Measurements from ENCODE around the gene ZFTA.

DNA sequence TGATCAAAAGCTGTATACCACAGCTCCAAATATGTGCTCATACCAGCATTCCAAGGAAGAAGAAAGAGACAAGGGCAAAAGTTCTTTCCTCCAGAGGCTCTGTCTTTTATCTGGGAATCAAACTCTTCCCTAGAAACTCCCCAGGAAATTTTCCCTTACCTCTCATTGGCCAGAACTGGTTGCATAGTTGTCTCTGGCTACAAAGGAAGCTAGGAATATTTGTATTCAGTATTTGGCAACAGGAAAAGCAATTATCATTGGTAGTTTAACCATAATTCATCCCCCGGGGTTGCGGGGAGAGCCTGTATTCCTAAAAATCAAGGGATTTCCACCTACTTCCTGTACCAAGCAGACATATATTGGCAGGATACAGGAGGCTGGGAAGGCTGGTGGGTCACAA, 10.5 kb upstream of the ZFTA start:
- TF ChIP-seq, protein P1, sequence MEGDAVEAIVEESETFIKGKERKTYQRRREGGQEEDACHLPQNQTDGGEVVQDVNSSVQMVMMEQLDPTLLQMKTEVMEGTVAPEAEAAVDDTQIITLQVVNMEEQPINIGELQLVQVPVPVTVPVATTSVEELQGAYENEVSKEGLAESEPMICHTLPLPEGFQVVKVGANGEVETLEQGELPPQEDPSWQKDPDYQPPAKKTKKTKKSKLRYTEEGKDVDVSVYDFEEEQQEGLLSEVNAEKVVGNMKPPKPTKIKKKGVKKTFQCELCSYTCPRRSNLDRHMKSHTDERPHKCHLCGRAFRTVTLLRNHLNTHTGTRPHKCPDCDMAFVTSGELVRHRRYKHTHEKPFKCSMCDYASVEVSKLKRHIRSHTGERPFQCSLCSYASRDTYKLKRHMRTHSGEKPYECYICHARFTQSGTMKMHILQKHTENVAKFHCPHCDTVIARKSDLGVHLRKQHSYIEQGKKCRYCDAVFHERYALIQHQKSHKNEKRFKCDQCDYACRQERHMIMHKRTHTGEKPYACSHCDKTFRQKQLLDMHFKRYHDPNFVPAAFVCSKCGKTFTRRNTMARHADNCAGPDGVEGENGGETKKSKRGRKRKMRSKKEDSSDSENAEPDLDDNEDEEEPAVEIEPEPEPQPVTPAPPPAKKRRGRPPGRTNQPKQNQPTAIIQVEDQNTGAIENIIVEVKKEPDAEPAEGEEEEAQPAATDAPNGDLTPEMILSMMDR (IDR thresholded peaks at IDR 0.05) = no peak
- TF ChIP-seq POLR2AphosphoS5 (IDR thresholded peaks at IDR 0.05) = no peak

Measured in esophagus muscularis mucosa (tissue), 3 donors.